Fibroblast of skin of back (primary cell): ENCODE measurements around the gene SLC9A4. TPM values are rescaled to one million over a fixed set of nuclear protein-coding genes. Genes with fewer than 3 reads are reported as not detected.

Source experiments
- DNase-seq: peaks from one replicate; pipeline ENCODE4 v3.0.0-alpha.2; 2013
- polyA plus RNA-seq, 2 experiments: library from polyadenylated mRNA; unstranded; fragments of 120-200 nt; gene quantifications; one replicate each; pipeline ENCODE4 v1.2.1, GENCODE V29; 2013; ENCODE audit not compliant: insufficient read length in 2 of 2

Gene SLC9A4
- not detected for polyA plus RNA-seq (2013, experiment 1 of 2; ENCODE audit: insufficient read length)
- not detected for polyA plus RNA-seq (2013, experiment 2 of 2; ENCODE audit: insufficient read length)

- DNase-seq: peak; percentile 49
Observed at GRCh38 chr2:102473020-102473419, at the start of gene SLC9A4. Gene SLC9A4, plus strand, starts transcription at chr2:102473226. Its CDS starts 534 bp downstream, at chr2:102473760.

GRCh38 chr2:102423368-102423767, 49.7 kb upstream of the SLC9A4 start:
- DNase-seq: no peak

GRCh38 chr2:102424754-102425153, 48.3 kb upstream of the SLC9A4 start:
- no peak for DNase-seq

- no peak for DNase-seq
Observed at GRCh38 chr2:102425441-102426132, 47.4 kb upstream of the SLC9A4 start.

- DNase-seq: no peak
Observed at GRCh38 chr2:102427249-102427648, 45.8 kb upstream of the SLC9A4 start.

GRCh38 chr2:102428573-102428972, 44.5 kb upstream of the SLC9A4 start:
- no peak for DNase-seq

- DNase-seq: no peak
Observed at GRCh38 chr2:102432386-102432785, 40.6 kb upstream of the SLC9A4 start.

- no peak for DNase-seq
Observed at GRCh38 chr2:102433973-102434654, 38.9 kb upstream of the SLC9A4 start.

- no peak for DNase-seq
Observed at GRCh38 chr2:102434655-102435381, 38.2 kb upstream of the SLC9A4 start.

- DNase-seq: no peak
Observed at GRCh38 chr2:102435741-102436140, 37.3 kb upstream of the SLC9A4 start.

- DNase-seq: peak; percentile 68
Observed at GRCh38 chr2:102436323-102436722, 36.7 kb upstream of the SLC9A4 start.

GRCh38 chr2:102437122-102437521, 35.9 kb upstream of the SLC9A4 start:
- no peak for DNase-seq

GRCh38 chr2:102438111-102438510, 34.9 kb upstream of the SLC9A4 start:
- no peak for DNase-seq

GRCh38 chr2:102438578-102438977, 34.4 kb upstream of the SLC9A4 start:
- no peak for DNase-seq

GRCh38 chr2:102439065-102439695, 33.8 kb upstream of the SLC9A4 start:
- peak; percentile 78 for DNase-seq

GRCh38 chr2:102442967-102443828, 29.8 kb upstream of the SLC9A4 start:
- peak; percentile 35 for DNase-seq

- no peak for DNase-seq
Observed at GRCh38 chr2:102444233-102444632, 28.8 kb upstream of the SLC9A4 start.

- no peak for DNase-seq
Observed at GRCh38 chr2:102446936-102447335, 26.1 kb upstream of the SLC9A4 start.

GRCh38 chr2:102449370-102449974, 23.6 kb upstream of the SLC9A4 start:
- peak; percentile 35 for DNase-seq

GRCh38 chr2:102451968-102452367, 21.1 kb upstream of the SLC9A4 start:
- DNase-seq: no peak

- no peak for DNase-seq
Observed at GRCh38 chr2:102453501-102453900, 19.5 kb upstream of the SLC9A4 start.
